HL-60 (cell line): Measurements from ENCODE around the gene ADAMTS10.

Experiments used
- DNase-seq, 2 experiments: peaks; one replicate each; pipeline ENCODE4 v3.0.0-alpha.2; 2010 to 2020; ENCODE audit warnings: low read depth in 1 of 2, low spot score in 1 of 2
- H3K27ac ChIP-seq: fragments of 250-450 bp; sonication (Bioruptor Pico); replicated peaks from 2 replicates; pipeline ENCODE4 v1.5.1; 2020; ENCODE audit warnings: mild to moderate bottlenecking, moderate library complexity
- H3K27me3 ChIP-seq: fragments of 250-450 bp; sonication (Bioruptor Pico); 2 replicates; pipeline ENCODE4 v1.5.1; 2021; ENCODE audit warnings: mild to moderate bottlenecking, moderate library complexity; ENCODE audit not compliant: insufficient read depth, poor library complexity, severe bottlenecking
- H3K4me3 ChIP-seq: replicated peaks from 2 replicates; pipeline ENCODE4 v1.5.1; 2011; ENCODE audit warnings: mild to moderate bottlenecking, control low read depth, low read length; ENCODE audit not compliant: insufficient read depth
- GABPA ChIP-seq: IDR thresholded peaks from 2 replicates; pipeline ENCODE4 v1.6.1; 2012; ENCODE audit warnings: low read depth
- POLR2AphosphoS5 ChIP-seq: IDR thresholded peaks from 2 replicates; pipeline ENCODE4 v1.6.1; 2012; ENCODE audit warnings: low read depth
- REST ChIP-seq: IDR thresholded peaks from 2 replicates; pipeline ENCODE4 v1.6.1; 2012; ENCODE audit warnings: low read depth; ENCODE audit not compliant: insufficient replicate concordance
- SPI1 ChIP-seq: IDR thresholded peaks from 2 replicates; pipeline ENCODE4 v1.6.1; 2012; ENCODE audit warnings: low read depth, mild to moderate bottlenecking, borderline replicate concordance
- TF ChIP-seq, protein P1 (sequence below): IDR thresholded peaks from one replicate; pipeline ENCODE4 v1.5.1; 2011; ENCODE audit warnings: low read length, control low read depth, inconsistent platforms; ENCODE audit not compliant: insufficient read depth

ADAMTS10 gene

GRCh38 chr19:8610936-8611300 lies 403 bp upstream of the ADAMTS10 start:
- no peak overlapping the region for H3K27ac ChIP-seq
- H3K4me3 ChIP-seq = no peak overlapping the region
- TF ChIP-seq SPI1 (no peak), POLR2AphosphoS5 (no peak), GABPA (no peak), REST (no peak)
- TF ChIP-seq, protein P1, sequence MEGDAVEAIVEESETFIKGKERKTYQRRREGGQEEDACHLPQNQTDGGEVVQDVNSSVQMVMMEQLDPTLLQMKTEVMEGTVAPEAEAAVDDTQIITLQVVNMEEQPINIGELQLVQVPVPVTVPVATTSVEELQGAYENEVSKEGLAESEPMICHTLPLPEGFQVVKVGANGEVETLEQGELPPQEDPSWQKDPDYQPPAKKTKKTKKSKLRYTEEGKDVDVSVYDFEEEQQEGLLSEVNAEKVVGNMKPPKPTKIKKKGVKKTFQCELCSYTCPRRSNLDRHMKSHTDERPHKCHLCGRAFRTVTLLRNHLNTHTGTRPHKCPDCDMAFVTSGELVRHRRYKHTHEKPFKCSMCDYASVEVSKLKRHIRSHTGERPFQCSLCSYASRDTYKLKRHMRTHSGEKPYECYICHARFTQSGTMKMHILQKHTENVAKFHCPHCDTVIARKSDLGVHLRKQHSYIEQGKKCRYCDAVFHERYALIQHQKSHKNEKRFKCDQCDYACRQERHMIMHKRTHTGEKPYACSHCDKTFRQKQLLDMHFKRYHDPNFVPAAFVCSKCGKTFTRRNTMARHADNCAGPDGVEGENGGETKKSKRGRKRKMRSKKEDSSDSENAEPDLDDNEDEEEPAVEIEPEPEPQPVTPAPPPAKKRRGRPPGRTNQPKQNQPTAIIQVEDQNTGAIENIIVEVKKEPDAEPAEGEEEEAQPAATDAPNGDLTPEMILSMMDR = no peak
- no peak for DNase-seq
- no peaks in the 10 kb centered on the region for H3K27me3 ChIP-seq

DNA sequence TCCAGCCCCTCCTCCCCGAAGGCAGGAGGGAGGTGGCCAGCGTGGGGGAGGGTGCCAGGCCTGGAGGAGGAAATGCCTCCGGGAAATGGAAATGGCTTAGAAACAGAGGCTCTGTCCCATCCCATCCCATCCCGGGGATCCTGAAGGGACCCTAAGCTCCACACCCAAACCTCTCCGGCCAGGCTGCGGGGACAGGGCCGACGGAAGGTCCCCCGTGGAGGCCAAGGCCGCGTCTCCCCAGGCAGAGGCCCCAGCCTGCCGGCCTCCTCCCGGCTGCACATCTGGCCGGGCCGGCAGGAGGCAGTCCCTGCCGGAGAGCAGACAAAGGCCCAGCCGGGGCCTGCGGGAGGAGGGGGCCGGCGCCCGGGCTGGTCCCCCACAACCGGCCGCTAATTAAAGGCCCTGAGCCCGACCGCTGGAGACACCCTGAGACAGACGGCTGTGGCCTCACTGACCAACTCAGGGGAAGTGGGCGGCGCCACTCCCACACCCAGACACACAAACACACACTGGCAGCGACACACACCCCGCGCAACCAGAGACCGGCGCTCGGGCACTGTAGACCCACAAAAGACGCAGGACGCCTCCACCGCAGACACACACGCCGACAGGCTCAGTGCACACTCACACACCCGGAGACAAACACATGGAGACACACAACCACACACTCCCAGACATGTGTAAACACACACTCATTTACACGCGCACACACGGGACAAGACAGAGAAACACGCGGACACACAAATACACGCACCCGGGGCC lies 1.1 kb downstream of the ADAMTS10 start:
- Histone ChIP-seq H3K4me3 (peak overlapping the region; percentile 45), H3K27me3 (no peaks in the 10 kb centered on the region), H3K27ac (peak overlapping the region; percentile 43)
- TF ChIP-seq POLR2AphosphoS5 (no peak), SPI1 (no peak), GABPA (no peak), REST (no peak)
- TF ChIP-seq, protein P1 = no peak
- peak in 1 of 2 experiments; percentile 42 for DNase-seq

- DNase-seq = no peak
- TF ChIP-seq REST (no peak), POLR2AphosphoS5 (no peak), GABPA (no peak), SPI1 (no peak)
- TF ChIP-seq, protein P1 = no peak
- no peak overlapping the region for H3K4me3 ChIP-seq
- no peaks in the 10 kb centered on the region for H3K27me3 ChIP-seq
- H3K27ac ChIP-seq = no peak overlapping the region
Measured at GRCh38 chr19:8608941-8609278, 1.6 kb downstream of the ADAMTS10 start.
